Pons (tissue), 1 donor: ENCODE data around the gene LRRK1.
A peak's percentile ranks its signal among the peaks of the same experiment; 100 is the strongest.

Experiments
- DNase-seq: peaks from one replicate; pipeline ENCODE4 v3.0.0-alpha.2; 2016; ENCODE audit warnings: low spot score

LRRK1 gene

GRCh38 chr15:101056366-101057334, 137.5 kb downstream of the LRRK1 start:
- DNase-seq: no peak

- DNase-seq: no peak
Measured at GRCh38 chr15:101057841-101058407, 138.8 kb downstream of the LRRK1 start.

GRCh38 chr15:101058735-101059134, 139.6 kb downstream of the LRRK1 start:
- DNase-seq: no peak

- no peak for DNase-seq
Measured at GRCh38 chr15:101059381-101060341, 140.5 kb downstream of the LRRK1 start.

- DNase-seq: no peak
Measured at GRCh38 chr15:101060576-101061551, 141.7 kb downstream of the LRRK1 start.

GRCh38 chr15:101062063-101062462, 142.9 kb downstream of the LRRK1 start:
- no peak for DNase-seq

GRCh38 chr15:101062471-101063171, 143.5 kb downstream of the LRRK1 start:
- no peak for DNase-seq

GRCh38 chr15:101063212-101063611, 144.1 kb downstream of the LRRK1 start:
- DNase-seq: no peak

- peak; percentile 49 for DNase-seq
Measured at GRCh38 chr15:101063891-101064794, 145.0 kb downstream of the LRRK1 start.

- no peak for DNase-seq
Measured at GRCh38 chr15:101064795-101065569, 145.8 kb downstream of the LRRK1 start.

GRCh38 chr15:101065570-101066221, 146.5 kb downstream of the LRRK1 start:
- no peak for DNase-seq

GRCh38 chr15:101066501-101067408, 147.6 kb downstream of the LRRK1 start:
- no peak for DNase-seq

- no peak for DNase-seq
Measured at GRCh38 chr15:101067660-101068522, 148.7 kb downstream of the LRRK1 start.

GRCh38 chr15:101068523-101068960, 149.4 kb downstream of the LRRK1 start:
- no peak for DNase-seq

GRCh38 chr15:101068961-101069653, 149.9 kb downstream of the LRRK1 start:
- no peak for DNase-seq
